HepG2 (cell line): ENCODE results near the gene GOT2. TPM values are rescaled to one million over a fixed set of nuclear protein-coding genes. Genes with fewer than 3 reads are reported as not detected.

Experiments
- CREM ChIP-seq, 2 experiments: sonication (generic) in 1 of 2; formaldehyde crosslinking in 1 of 2; IDR thresholded peaks; 2 replicates each; pipeline versions ENCODE4 v1.4.0 to v1.6.1; 2016 to 2020; ENCODE audit warnings: antibody characterized with exemption in 1 of 2, mild to moderate bottlenecking in 1 of 2, missing genetic modification reagents in 1 of 2
- FOSL1 ChIP-seq: sonication (generic); formaldehyde crosslinking; IDR thresholded peaks from 2 replicates; pipeline ENCODE4 v1.9.0; 2021; ENCODE audit warnings: missing genetic modification reagents, borderline replicate concordance
- MEIS1 ChIP-seq: sonication (generic); formaldehyde crosslinking; IDR thresholded peaks from 2 replicates; pipeline ENCODE4 v1.9.0; 2021; ENCODE audit warnings: mild to moderate bottlenecking, missing genetic modification reagents, moderate library complexity, borderline replicate concordance
- MTA3 ChIP-seq: sonication (generic); formaldehyde crosslinking; IDR thresholded peaks from 2 replicates; pipeline ENCODE4 v1.4.0; 2020; ENCODE audit warnings: missing genetic modification reagents
- NFRKB ChIP-seq: fragments of 450-650 bp; IDR thresholded peaks from 2 replicates; pipeline ENCODE4 v1.6.1; 2017
- NR2C2 ChIP-seq: sonication (generic); formaldehyde crosslinking; IDR thresholded peaks from 2 replicates; pipeline ENCODE4 v1.4.0; 2020; ENCODE audit warnings: missing genetic modification reagents, mild to moderate bottlenecking, moderate library complexity, borderline replicate concordance
- PCBP1 ChIP-seq: fragments of 200-400 bp; formaldehyde crosslinking; IDR thresholded peaks from 2 replicates; pipeline ENCODE4 v1.6.1; 2017; ENCODE audit warnings: mild to moderate bottlenecking, low read depth, low read length, borderline replicate concordance
- RXRA ChIP-seq: sonication (generic); formaldehyde crosslinking; IDR thresholded peaks from 2 replicates; pipeline ENCODE4 v1.5.1; 2020; ENCODE audit warnings: missing genetic modification reagents
- SALL2 ChIP-seq: sonication (generic); formaldehyde crosslinking; IDR thresholded peaks from 2 replicates; pipeline ENCODE4 v1.8.1; 2023; ENCODE audit warnings: mild to moderate bottlenecking, missing genetic modification reagents, inconsistent platforms
- SP4 ChIP-seq: sonication (generic); formaldehyde crosslinking; IDR thresholded peaks from 2 replicates; pipeline ENCODE4 v1.8.1; 2023; ENCODE audit warnings: mild to moderate bottlenecking, missing genetic modification reagents
- YY1 ChIP-seq: IDR thresholded peaks from 2 replicates; pipeline ENCODE4 v1.6.1; 2011; ENCODE audit warnings: low read length, low read depth, moderate library complexity, mild to moderate bottlenecking; ENCODE audit not compliant: insufficient read depth, insufficient replicate concordance
- ZBTB42 ChIP-seq: sonication (generic); formaldehyde crosslinking; IDR thresholded peaks from 2 replicates; pipeline ENCODE4 v1.5.0; 2020; ENCODE audit warnings: mild to moderate bottlenecking, missing genetic modification reagents
- ZNF205 ChIP-seq: IDR thresholded peaks from 2 replicates; pipeline ENCODE4 v1.6.1; 2018; ENCODE audit warnings: missing biosample characterization, missing genetic modification reagents
- ZNF232 ChIP-seq: sonication (generic); formaldehyde crosslinking; IDR thresholded peaks from 2 replicates; pipeline ENCODE4 v1.4.0; 2020; ENCODE audit warnings: missing genetic modification reagents, borderline replicate concordance
- ZNF264 ChIP-seq: sonication (generic); formaldehyde crosslinking; IDR thresholded peaks from 2 replicates; pipeline ENCODE4 v1.4.0; 2020; ENCODE audit warnings: missing genetic modification reagents
- ZNF572 ChIP-seq: sonication (generic); formaldehyde crosslinking; IDR thresholded peaks from 2 replicates; pipeline ENCODE4 v1.5.1; 2020; ENCODE audit warnings: mild to moderate bottlenecking, missing genetic modification reagents
- ZNF605 ChIP-seq: sonication (generic); formaldehyde crosslinking; IDR thresholded peaks from 2 replicates; pipeline ENCODE4 v1.8.0; 2022; ENCODE audit warnings: mild to moderate bottlenecking, missing genetic modification reagents
- ZNF75D ChIP-seq: sonication (generic); formaldehyde crosslinking; IDR thresholded peaks from 2 replicates; pipeline ENCODE4 v1.8.1; 2023; ENCODE audit warnings: missing genetic modification reagents, mild to moderate bottlenecking, borderline replicate concordance
- ZSCAN9 ChIP-seq: IDR thresholded peaks from 2 replicates; pipeline ENCODE4 v1.6.1; 2016; ENCODE audit warnings: borderline replicate concordance
- polyA plus RNA-seq, 8 experiments: library from polyadenylated mRNA; depleted of rRNA in 3 of 8; stranded (reverse) in 7 of 8; unstranded in 1 of 8; fragments of >200 nt; fragmentation: Illumina TruSeq in 4 of 8; extraction: Trizol in 4 of 8; gene quantifications; 2 replicates each; pipeline versions ENCODE4 v1.2.1 to v1.2.3, GENCODE V29; 2011 to 2016; ENCODE audit warnings: low read depth in 4 of 8, missing spikeins in 1 of 8, mixed read lengths in 1 of 8; ENCODE audit not compliant: insufficient read depth in 1 of 8
- total RNA-seq, 5 experiments: library from RNA; depleted of rRNA; stranded (reverse); fragments of >200 nt; fragmentation: Illumina TruSeq; extraction: Trizol; gene quantifications; 2 replicates each; pipeline ENCODE4 v1.2.3, GENCODE V29; 2016; ENCODE audit warnings: low read depth in 1 of 5
- TF ChIP-seq, protein P1 (sequence below): sonication (generic); formaldehyde crosslinking; IDR thresholded peaks from 2 replicates; pipeline ENCODE4 v1.4.0; 2020; ENCODE audit warnings: missing genetic modification reagents
- TF ChIP-seq, protein P2 (sequence below): sonication (generic); formaldehyde crosslinking; conservative IDR thresholded peaks from 2 replicates; pipeline ENCODE4 v1.8.0; 2022; ENCODE audit warnings: low read depth, missing genetic modification reagents
- TF ChIP-seq, protein P3 (sequence below): IDR thresholded peaks from 2 replicates; pipeline ENCODE4 v1.4.0; 2020; ENCODE audit warnings: mild to moderate bottlenecking, missing genetic modification reagents
- TF ChIP-seq, protein P4 (sequence below): sonication (generic); formaldehyde crosslinking; IDR thresholded peaks from 2 replicates; pipeline ENCODE4 v1.8.1; 2023; ENCODE audit warnings: mild to moderate bottlenecking, moderate library complexity, missing genetic modification reagents

GOT2 gene
- total and polyA plus RNA-seq, 2 of the 13 experiments (the other 11 are each of a cell fraction or from before 2014, with no cell fraction given): 32.6 to 121 TPM

DNA sequence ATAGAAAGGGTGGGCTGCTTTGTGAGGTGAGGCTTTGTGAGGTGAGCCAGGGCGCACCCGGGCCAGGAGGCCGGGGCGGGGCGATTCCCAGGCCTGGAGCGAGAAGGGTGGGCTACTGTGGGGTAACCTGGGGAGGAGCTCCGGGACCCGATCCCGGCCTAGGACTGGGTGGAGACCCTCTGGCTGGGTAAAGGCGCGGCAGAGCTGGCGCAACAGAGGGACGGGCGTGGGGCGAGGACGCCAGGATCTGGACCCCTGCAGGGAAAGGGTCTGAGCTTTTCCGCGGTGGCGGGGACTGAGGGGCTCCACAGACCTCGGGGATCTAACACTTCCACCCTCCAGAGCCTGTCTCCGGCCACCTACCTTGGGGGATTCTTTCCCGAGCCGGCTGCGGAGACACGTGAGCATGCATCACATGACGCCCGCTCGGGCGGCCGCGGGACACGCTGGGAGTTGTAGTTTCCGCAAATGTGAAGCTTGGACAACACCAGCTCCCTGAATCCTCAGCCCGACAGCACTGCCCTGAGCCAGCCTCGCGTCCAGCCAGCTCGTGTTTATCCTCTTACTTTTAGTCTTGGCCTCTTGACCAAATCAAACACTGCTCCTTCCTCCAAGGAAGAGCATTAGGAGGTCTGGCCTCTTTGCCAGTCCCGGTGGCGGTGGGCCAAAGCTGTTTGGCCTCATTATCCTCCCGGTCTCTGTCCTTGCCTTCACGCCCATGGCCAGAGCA lies 49.6 kb downstream of the GOT2 start, which contains the start of gene SLC38A7 (continued):
- TF ChIP-seq ZNF205 (CRISPR knock-in tag): no peak
- TF ChIP-seq, protein P1, sequence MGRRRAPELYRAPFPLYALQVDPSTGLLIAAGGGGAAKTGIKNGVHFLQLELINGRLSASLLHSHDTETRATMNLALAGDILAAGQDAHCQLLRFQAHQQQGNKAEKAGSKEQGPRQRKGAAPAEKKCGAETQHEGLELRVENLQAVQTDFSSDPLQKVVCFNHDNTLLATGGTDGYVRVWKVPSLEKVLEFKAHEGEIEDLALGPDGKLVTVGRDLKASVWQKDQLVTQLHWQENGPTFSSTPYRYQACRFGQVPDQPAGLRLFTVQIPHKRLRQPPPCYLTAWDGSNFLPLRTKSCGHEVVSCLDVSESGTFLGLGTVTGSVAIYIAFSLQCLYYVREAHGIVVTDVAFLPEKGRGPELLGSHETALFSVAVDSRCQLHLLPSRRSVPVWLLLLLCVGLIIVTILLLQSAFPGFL (CRISPR knock-in tag): no peak
- TF ChIP-seq SP4 (CRISPR knock-in tag): peak; percentile 66; the same call in 1 of the 2 replicates
- peak; percentile 74 for TF ChIP-seq YY1
- TF ChIP-seq, protein P2, sequence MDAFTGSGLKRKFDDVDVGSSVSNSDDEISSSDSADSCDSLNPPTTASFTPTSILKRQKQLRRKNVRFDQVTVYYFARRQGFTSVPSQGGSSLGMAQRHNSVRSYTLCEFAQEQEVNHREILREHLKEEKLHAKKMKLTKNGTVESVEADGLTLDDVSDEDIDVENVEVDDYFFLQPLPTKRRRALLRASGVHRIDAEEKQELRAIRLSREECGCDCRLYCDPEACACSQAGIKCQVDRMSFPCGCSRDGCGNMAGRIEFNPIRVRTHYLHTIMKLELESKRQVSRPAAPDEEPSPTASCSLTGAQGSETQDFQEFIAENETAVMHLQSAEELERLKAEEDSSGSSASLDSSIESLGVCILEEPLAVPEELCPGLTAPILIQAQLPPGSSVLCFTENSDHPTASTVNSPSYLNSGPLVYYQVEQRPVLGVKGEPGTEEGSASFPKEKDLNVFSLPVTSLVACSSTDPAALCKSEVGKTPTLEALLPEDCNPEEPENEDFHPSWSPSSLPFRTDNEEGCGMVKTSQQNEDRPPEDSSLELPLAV: no peak
- TF ChIP-seq PCBP1: peak; percentile 81; the same call in 1 of the 2 replicates
- 0 out of 2 replicates have a peak, but pooled peaks have one; percentile 21 for TF ChIP-seq FOSL1 (CRISPR knock-in tag)
- no peak; the same call in 1 of the 2 replicates for TF ChIP-seq SALL2
- TF ChIP-seq, protein P3, sequence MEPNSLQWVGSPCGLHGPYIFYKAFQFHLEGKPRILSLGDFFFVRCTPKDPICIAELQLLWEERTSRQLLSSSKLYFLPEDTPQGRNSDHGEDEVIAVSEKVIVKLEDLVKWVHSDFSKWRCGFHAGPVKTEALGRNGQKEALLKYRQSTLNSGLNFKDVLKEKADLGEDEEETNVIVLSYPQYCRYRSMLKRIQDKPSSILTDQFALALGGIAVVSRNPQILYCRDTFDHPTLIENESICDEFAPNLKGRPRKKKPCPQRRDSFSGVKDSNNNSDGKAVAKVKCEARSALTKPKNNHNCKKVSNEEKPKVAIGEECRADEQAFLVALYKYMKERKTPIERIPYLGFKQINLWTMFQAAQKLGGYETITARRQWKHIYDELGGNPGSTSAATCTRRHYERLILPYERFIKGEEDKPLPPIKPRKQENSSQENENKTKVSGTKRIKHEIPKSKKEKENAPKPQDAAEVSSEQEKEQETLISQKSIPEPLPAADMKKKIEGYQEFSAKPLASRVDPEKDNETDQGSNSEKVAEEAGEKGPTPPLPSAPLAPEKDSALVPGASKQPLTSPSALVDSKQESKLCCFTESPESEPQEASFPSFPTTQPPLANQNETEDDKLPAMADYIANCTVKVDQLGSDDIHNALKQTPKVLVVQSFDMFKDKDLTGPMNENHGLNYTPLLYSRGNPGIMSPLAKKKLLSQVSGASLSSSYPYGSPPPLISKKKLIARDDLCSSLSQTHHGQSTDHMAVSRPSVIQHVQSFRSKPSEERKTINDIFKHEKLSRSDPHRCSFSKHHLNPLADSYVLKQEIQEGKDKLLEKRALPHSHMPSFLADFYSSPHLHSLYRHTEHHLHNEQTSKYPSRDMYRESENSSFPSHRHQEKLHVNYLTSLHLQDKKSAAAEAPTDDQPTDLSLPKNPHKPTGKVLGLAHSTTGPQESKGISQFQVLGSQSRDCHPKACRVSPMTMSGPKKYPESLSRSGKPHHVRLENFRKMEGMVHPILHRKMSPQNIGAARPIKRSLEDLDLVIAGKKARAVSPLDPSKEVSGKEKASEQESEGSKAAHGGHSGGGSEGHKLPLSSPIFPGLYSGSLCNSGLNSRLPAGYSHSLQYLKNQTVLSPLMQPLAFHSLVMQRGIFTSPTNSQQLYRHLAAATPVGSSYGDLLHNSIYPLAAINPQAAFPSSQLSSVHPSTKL (CRISPR knock-in tag): peak; percentile 59
- TF ChIP-seq ZBTB42 (CRISPR knock-in tag): no peak
- TF ChIP-seq RXRA: peak; percentile 38
- peak; percentile 52; the same call in 1 of the 2 replicates for TF ChIP-seq NR2C2 (CRISPR knock-in tag)
- TF ChIP-seq MTA3 (CRISPR knock-in tag): no peak
- peak; percentile 83 for TF ChIP-seq ZNF264 (CRISPR knock-in tag)
- no peak for TF ChIP-seq NFRKB
- peak; percentile 86 for TF ChIP-seq ZNF605
- peak; percentile 93 for TF ChIP-seq CREM (IDR thresholded peaks at IDR 0.05)
- no peak for TF ChIP-seq CREM (CRISPR knock-in tag; IDR thresholded peaks at IDR 0.05)
- no peak for TF ChIP-seq MEIS1 (CRISPR knock-in tag)
- peak; percentile 86; the same call in 1 of the 2 replicates for TF ChIP-seq ZNF232
- TF ChIP-seq ZNF572: no peak; the same call in 1 of the 2 replicates
- peak; percentile 67; the same call in 1 of the 2 replicates for TF ChIP-seq ZSCAN9 (CRISPR knock-in tag)
- TF ChIP-seq ZNF75D (CRISPR knock-in tag): no peak
- TF ChIP-seq, protein P4, sequence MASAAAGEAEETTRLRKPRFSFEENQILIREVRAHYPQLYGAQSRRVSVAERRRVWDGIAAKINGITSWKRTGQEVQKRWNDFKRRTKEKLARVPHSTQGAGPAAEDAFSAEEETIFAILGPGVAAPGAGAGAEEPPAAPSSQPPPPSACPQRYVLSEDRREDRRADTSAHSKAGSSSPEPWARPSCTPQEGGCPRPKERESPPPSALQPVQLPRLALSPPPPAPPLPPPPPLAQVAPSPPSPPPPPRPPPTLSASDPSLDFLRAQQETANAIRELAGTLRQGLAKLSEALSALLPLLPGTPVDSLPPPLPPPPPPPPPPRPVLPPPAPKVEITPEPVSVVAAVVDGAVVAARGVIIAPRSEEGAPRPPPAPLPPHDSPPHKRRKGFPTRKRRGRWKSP (CRISPR knock-in tag): 0 out of 2 replicates have a peak, but pooled peaks have one; percentile 51
